VCaP (cell line): ENCODE data around the gene GNA15.

Experiments
- H3K27ac ChIP-seq: fragments of 450-650 bp; 2 replicates; pipeline ENCODE4 v1.5.1; 2017
- TF ChIP-seq, protein P1 (sequence below): fragments of 450-650 bp; conservative IDR thresholded peaks from 2 replicates; pipeline ENCODE4 v1.5.1; 2017; ENCODE audit warnings: mild to moderate bottlenecking, moderate library complexity

The GNA15 gene

DNA sequence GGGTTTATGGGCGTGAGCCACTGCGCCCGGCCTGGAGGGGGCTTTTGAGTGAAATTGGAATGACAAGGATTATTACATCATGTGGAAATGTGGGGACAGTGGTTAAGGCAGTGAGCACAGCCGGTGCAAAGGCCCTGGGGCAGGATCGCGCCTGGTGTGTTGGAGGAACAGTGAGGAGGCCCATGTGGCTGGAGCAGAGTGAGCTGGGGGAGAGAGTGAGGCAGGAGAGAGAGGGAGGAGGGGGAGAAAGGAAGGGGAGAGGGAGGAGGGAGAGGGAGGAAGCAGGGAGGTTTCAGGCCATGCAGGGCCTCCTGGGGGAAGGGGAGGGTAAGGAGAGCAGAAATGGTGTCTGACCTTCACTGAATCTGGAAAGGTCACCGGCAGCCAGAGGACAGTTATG lies 77.3 kb downstream of the GNA15 start:
- TF ChIP-seq, protein P1, sequence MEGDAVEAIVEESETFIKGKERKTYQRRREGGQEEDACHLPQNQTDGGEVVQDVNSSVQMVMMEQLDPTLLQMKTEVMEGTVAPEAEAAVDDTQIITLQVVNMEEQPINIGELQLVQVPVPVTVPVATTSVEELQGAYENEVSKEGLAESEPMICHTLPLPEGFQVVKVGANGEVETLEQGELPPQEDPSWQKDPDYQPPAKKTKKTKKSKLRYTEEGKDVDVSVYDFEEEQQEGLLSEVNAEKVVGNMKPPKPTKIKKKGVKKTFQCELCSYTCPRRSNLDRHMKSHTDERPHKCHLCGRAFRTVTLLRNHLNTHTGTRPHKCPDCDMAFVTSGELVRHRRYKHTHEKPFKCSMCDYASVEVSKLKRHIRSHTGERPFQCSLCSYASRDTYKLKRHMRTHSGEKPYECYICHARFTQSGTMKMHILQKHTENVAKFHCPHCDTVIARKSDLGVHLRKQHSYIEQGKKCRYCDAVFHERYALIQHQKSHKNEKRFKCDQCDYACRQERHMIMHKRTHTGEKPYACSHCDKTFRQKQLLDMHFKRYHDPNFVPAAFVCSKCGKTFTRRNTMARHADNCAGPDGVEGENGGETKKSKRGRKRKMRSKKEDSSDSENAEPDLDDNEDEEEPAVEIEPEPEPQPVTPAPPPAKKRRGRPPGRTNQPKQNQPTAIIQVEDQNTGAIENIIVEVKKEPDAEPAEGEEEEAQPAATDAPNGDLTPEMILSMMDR, result no peak
- no peak overlapping the region for H3K27ac ChIP-seq
